ENCODE measurements around the gene PPP1CA. TPM values are rescaled to one million over a fixed set of nuclear protein-coding genes. Genes with fewer than 3 reads are reported as not detected.

PPP1CA gene
- total RNA-seq, 1 donor = 129 TPM

DNA sequence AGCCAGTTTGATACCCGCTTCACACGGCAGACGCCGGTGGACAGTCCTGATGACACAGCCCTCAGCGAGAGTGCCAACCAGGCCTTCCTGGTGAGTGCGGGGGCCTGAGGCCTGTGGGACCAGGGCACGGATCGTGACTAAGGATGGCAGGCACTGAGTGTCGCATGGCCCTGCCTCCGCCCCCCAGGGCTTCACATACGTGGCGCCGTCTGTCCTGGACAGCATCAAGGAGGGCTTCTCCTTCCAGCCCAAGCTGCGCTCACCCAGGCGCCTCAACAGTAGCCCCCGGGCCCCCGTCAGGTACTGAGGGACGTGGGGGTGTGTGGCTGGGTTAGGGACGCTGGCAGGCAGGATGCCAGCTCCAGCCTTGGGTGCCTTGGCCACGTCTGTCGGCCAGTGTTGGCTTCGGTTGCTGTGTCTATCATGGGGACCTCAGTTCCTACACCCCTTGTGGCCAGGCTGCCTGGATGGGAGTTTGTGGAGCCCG, 32.8 kb upstream of the PPP1CA start:
- TF ChIP-seq, protein P1, sequence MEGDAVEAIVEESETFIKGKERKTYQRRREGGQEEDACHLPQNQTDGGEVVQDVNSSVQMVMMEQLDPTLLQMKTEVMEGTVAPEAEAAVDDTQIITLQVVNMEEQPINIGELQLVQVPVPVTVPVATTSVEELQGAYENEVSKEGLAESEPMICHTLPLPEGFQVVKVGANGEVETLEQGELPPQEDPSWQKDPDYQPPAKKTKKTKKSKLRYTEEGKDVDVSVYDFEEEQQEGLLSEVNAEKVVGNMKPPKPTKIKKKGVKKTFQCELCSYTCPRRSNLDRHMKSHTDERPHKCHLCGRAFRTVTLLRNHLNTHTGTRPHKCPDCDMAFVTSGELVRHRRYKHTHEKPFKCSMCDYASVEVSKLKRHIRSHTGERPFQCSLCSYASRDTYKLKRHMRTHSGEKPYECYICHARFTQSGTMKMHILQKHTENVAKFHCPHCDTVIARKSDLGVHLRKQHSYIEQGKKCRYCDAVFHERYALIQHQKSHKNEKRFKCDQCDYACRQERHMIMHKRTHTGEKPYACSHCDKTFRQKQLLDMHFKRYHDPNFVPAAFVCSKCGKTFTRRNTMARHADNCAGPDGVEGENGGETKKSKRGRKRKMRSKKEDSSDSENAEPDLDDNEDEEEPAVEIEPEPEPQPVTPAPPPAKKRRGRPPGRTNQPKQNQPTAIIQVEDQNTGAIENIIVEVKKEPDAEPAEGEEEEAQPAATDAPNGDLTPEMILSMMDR (IDR thresholded peaks at IDR 0.05; ENCODE audit: insufficient read depth, low read length) = no peak
- DNase-seq (ENCODE audit: low read depth) = no peak
- no peak overlapping the region for H3K4me3 ChIP-seq (ENCODE audit: low read depth, low read length)

DNA sequence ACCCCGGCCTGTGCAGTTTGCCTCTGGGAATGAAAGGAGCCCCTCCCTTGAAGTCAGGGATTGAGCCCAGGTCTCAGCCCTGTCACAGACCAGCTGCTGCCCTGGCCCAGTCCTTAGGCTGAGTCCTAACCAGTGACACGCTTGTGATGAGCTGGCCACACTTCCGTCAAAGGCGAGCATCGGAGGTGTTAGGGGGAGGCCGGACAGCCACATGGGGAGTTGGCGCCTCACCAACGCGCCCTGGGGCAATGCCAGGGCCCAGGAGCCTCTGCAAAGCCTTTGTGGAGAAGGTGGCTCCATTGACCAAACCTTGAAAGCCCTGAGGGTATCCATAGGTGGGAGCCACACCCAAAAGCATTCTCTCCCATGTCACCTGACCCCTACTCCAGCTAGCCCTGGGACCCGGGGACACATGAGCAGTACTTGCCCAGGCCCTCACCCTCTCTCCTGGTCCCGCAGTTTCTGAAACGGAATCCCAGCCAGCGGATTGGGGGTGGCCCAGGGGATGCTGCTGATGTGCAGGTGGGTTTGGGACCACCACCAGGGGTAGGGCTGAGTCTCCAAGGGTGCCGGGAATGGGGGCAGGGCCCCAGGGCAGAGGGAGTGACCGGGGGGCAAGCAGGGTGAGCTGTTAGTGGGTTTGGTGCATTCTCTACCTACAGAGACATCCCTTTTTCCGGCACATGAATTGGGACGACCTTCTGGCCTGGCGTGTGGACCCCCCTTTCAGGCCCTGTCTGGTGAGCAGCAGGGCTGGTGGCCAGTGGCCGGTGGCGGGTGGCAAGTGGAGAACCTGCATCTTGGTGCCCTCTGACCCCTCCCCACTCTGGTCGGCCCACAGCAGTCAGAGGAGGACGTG, 32.1 kb upstream of the PPP1CA start:
- no peak overlapping the region for H3K4me3 ChIP-seq (ENCODE audit: low read depth, low read length)
- TF ChIP-seq, protein P1 (IDR thresholded peaks at IDR 0.05; ENCODE audit: insufficient read depth, low read length) = no peak
- DNase-seq (ENCODE audit: low read depth) = no peak

DNA sequence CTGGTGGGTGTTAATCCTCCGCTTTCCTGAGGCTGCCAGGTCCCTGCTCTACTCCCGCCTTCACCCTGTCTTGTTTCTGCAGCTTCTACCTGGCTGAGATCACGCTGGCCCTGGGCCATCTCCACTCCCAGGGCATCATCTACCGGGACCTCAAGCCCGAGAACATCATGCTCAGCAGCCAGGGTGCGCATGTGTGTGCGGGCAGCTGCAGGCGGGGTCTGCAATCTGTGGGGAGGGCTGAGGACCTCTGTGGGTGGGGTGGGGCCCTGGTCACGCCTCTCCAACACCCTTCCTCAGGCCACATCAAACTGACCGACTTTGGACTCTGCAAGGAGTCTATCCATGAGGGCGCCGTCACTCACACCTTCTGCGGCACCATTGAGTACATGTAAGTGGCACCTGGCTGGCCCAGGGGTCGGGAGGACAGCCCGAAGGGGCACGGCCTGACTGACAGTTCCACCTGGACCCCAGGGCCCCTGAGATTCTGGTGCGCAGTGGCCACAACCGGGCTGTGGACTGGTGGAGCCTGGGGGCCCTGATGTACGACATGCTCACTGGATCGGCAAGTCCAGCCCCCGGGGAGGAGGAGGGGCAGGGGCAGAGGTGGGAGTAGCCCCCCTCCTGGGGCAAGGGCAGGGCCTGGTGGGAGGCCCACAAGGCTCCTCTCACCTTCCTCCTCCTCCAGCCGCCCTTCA, 31.1 kb upstream of the PPP1CA start:
- TF ChIP-seq, protein P1 (IDR thresholded peaks at IDR 0.05; ENCODE audit: insufficient read depth, low read length) = no peak
- DNase-seq (ENCODE audit: low read depth) = no peak
- no peak overlapping the region for H3K4me3 ChIP-seq (ENCODE audit: low read depth, low read length)

DNA sequence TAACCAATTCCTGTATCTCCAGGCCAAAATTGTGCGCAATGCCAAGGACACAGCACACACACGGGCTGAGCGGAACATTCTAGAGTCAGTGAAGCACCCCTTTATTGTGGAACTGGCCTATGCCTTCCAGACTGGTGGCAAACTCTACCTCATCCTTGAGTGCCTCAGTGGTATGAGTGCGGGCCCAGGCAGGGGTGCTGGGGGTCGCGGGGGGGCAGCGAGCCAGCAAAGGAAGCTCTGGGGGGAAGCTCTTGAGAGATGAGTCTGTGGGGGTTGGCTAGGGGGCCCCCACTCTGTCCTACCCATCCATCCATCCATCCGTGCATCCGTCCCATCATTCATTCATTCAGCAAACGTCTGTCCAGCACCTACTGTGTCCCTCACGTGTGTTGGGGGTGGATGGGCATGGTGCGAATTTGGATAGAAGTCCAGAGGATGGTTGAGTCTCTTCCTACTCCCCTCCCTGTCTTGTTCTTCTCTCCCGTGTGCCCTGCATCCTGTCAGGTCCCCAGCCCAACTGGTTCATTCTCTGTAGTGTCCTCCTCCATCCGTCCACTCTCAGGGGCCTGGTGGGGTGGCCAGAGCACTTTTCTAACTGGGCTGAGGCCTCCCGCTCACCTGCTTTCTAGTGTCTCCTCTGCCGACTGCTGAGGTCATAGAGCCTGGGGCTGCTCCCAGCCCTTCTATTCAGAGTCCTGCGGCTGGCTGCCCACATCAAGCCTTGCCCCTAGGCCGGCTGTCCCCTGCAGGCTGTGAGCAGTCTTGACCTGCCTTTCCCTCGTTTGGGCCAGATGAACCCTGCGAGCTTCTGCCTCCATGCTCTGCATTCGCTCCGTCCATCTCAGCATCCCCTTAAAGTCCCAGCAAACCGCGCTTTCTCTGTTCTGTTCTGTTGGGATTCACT, 29.9 kb upstream of the PPP1CA start:
- DNase-seq (ENCODE audit: low read depth) = no peak
- H3K4me3 ChIP-seq (ENCODE audit: low read depth, low read length) = no peak overlapping the region
- TF ChIP-seq, protein P1 (IDR thresholded peaks at IDR 0.05; ENCODE audit: insufficient read depth, low read length) = no peak

DNA sequence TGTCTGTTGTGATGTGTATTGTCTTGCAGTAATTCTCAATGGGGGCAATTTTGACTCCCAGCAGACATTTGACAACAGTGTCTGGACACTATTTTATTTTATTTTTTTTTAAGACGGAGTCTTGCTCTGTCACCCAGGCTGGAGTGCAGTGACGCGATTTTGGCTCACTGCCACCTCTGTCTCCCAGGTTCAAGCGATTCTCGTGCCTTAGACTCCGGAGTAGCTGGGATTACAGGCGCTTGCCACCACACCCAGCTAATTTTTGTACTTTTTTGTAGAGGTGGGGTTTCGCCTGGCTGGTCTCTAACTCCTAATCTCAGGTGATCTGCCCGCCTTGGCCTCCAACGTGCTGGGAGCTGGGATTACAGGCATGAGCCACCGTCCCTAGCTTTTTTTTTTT, 28.1 kb upstream of the PPP1CA start:
- peak overlapping the region; percentile 95 for H3K4me3 ChIP-seq (ENCODE audit: low read depth, low read length)
- TF ChIP-seq, protein P1 (IDR thresholded peaks at IDR 0.05; ENCODE audit: insufficient read depth, low read length) = no peak
- no peak for DNase-seq (ENCODE audit: low read depth)

DNA sequence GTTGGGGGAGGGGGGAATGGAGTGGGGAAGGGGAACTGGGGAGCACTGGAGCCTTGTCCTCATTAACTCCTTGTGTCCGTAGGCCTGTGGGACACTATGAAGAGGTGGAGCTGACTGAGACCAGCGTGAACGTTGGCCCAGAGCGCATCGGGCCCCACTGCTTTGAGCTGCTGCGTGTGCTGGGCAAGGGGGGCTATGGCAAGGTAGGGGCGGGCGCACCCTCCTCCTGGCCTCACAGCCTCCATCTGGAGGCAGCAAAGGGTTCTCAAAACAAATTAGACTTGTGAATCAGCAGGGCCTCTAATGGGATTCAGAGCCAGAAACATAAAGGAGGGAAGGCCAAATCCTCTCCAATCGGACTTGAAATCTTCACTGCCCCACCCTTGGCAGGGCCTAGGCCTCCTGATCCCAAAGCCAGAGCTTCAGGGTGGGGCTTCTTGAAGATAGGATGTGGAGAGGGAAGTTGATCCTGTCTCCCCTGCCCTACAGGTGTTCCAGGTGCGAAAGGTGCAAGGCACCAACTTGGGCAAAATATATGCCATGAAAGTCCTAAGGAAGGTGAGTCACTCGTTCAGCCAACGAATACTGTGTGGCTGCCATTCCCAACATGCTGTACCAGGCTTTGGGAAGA, 27.5 kb upstream of the PPP1CA start:
- DNase-seq (ENCODE audit: low read depth) = peak; percentile 25
- H3K4me3 ChIP-seq (ENCODE audit: low read depth, low read length) = peak overlapping the region; percentile 95
- TF ChIP-seq, protein P1 (IDR thresholded peaks at IDR 0.05; ENCODE audit: insufficient read depth, low read length) = no peak

Data from fibroblast of the aortic adventitia (primary cell).